Ovary (tissue), 9 donors: ENCODE data around the gene MAMLD1. TPM values are rescaled to one million over a fixed set of nuclear protein-coding genes. Genes with fewer than 3 reads are reported as not detected.

Experiments
- DNase-seq, 5 donors: peaks; one replicate each; pipeline ENCODE4 v3.0.0-alpha.2; 2019 to 2020
- H3K27ac ChIP-seq, 2 donors: fragments of 200-600 bp; one replicate each; pipeline versions ENCODE4 v1.5.1 to v1.8.0; 2019 to 2022
- H3K27me3 ChIP-seq: fragments of 200-600 bp; one replicate; pipeline ENCODE4 v1.8.0; 2022
- H3K36me3 ChIP-seq: fragments of 200-600 bp; sonication (generic); one replicate; pipeline ENCODE4 v1.5.1; 2019
- H3K4me1 ChIP-seq: one replicate; pipeline ENCODE4 v1.8.1; 2013; ENCODE audit warnings: mild to moderate bottlenecking, moderate library complexity; ENCODE audit not compliant: insufficient read depth
- H3K4me3 ChIP-seq: fragments of 200-600 bp; sonication (generic); one replicate; pipeline ENCODE4 v1.5.1; 2017
- H3K9me3 ChIP-seq, 2 donors: fragments of 200-600 bp in 1 of 2; sonication (generic) in 1 of 2; one replicate each; pipeline versions ENCODE4 v1.5.1 to v1.8.1; 2013 to 2019; ENCODE audit warnings: mild to moderate bottlenecking in 1 of 2, moderate library complexity in 1 of 2
- EP300 ChIP-seq: sonication (generic); formaldehyde crosslinking; IDR thresholded peaks from one replicate; pipeline ENCODE4 v1.6.1; 2017; ENCODE audit warnings: antibody characterized with exemption
- POLR2A ChIP-seq: fragments of 450-650 bp; IDR thresholded peaks from one replicate; pipeline ENCODE4 v1.6.1; 2017; ENCODE audit warnings: antibody characterized with exemption, mild to moderate bottlenecking, moderate library complexity
- WGBS, 3 donors: extraction: QIAGEN DNeasy Blood & Tissue Kit in 1 of 3; methylation state at CpG; one replicate each; pipeline versions ENCODE4 v1.1.5 to v1.1.7; 2013 to 2017; 5-methylcytosine and 5-hydroxymethylcytosine counted together
- intact Hi-C, 4 donors: fragments of 100-400 bp; cut with DNase I; formaldehyde crosslinking; loops; one replicate each; pipeline versions ENCODE4 v1.11.0 to v1.15.1; 2022 to 2023
- polyA plus RNA-seq, 2 donors: library from polyadenylated mRNA; stranded (reverse); fragments of 200-250 nt in 1 of 2; fragments of 350-450 nt in 1 of 2; fragmentation: Illumina TruSeq in 1 of 2; extraction: RNeasy Lipid Tissue Mini Kit (QIAGEN cat#74804) in 1 of 2; gene quantifications; one replicate each; pipeline ENCODE4 v1.2.3, GENCODE V29; 2013 to 2014
- total RNA-seq, 7 donors: library from RNA; depleted of rRNA in 2 of 7; stranded (reverse); fragments of >200 nt in 2 of 7; fragmentation: NEBNext Ultra II Directional in 3 of 7; extraction: Animal tissue kit (Norgen Biotek cat#: 25700) in 3 of 7; gene quantifications; one replicate each; pipeline versions ENCODE4 v1.1.0 to v1.2.4, GENCODE V29; 2016 to 2023
- TF ChIP-seq, protein P1 (sequence below), 3 donors: fragments of 450-650 bp in 2 of 3; fragments of 200-600 bp in 1 of 3; IDR thresholded peaks; one replicate each; pipeline versions ENCODE4 v1.5.1 to v1.8.0; 2016 to 2022; ENCODE audit warnings: antibody characterized with exemption in 3 of 3, mild to moderate bottlenecking in 1 of 3
- donor health status: DM: no; HTN: no; CAD: no; lungs with moderate emphysema.
- donor health status: DM: no; HTN: no; CAD: no.
- donor health status: Bipolar disorder and iron deficiency.
- donor health status: DM: yes; HTN: yes; CAD: no.
- donor health status: DM: no; HTN: no; CAD: no.
- donor health status: DM: yes; HTN: yes; CAD: no.

MAMLD1 gene
- total and polyA plus RNA-seq, 9 donors, result 7.1 to 37.9 (median 20.7) TPM

DNA sequence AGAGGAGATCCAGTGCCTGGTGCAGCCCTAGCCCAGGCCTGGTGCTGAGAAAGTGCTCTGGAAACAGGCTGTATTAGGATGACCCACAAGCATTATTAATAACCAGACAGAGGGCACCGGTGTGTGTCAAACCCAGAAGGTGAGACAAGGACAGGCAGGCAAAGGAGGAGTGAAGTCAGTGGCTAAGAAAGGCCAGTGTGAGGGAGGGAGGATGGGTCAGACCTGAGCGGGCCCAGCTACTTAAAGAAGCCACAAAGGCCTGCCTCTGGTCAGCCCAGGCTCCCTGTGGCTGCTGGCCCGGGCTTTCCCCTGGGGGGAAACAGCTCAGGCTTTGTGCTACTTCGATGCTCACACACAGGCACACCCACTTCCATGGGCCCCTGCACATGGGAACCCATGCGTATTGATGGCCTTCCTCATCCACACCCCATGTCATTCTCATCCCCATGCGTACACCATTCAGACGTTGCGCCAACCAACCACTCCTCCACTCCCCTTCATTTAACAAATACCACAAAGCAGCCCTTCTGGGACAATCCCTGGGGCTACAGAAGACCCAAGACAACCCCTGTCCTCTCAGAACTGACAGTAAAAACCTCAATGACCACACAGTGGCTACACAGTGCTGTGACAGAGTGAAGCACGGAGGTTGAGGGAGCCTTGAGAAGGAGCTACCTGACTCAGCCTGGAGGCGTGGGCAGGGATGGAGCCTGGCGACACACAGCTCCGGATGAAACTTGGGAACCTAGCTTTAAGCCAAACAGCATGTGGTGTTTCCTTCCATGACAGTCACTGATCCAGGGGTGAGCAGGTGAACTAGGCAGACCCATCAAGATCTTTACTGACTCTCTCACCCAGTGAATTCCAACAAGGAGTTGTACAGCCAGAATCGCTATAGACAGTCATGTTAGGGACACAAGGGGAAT is 180.4 kb downstream of the MAMLD1 start:
- WGBS, 3 donors, result 80 to 91% (median 87%) methylated on average over 13 of the region's 13 CpGs
- no peak for TF ChIP-seq EP300
- TF ChIP-seq, protein P1, sequence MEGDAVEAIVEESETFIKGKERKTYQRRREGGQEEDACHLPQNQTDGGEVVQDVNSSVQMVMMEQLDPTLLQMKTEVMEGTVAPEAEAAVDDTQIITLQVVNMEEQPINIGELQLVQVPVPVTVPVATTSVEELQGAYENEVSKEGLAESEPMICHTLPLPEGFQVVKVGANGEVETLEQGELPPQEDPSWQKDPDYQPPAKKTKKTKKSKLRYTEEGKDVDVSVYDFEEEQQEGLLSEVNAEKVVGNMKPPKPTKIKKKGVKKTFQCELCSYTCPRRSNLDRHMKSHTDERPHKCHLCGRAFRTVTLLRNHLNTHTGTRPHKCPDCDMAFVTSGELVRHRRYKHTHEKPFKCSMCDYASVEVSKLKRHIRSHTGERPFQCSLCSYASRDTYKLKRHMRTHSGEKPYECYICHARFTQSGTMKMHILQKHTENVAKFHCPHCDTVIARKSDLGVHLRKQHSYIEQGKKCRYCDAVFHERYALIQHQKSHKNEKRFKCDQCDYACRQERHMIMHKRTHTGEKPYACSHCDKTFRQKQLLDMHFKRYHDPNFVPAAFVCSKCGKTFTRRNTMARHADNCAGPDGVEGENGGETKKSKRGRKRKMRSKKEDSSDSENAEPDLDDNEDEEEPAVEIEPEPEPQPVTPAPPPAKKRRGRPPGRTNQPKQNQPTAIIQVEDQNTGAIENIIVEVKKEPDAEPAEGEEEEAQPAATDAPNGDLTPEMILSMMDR (IDR thresholded peaks at IDR 0.05), result no peak
- TF ChIP-seq POLR2A, result no peak
- Histone ChIP-seq H3K36me3 (no peaks in the 10 kb centered on the region), H3K4me3 (no peak overlapping the region), H3K9me3 (no peaks in the 10 kb centered on the region), H3K27ac (no peak overlapping the region), H3K4me1 (peaks cover 6% of the 10 kb centered on the region), H3K27me3 (no peaks in the 10 kb centered on the region)
- DNase-seq, result no peak
- intact Hi-C loops, result no loop called here

DNA sequence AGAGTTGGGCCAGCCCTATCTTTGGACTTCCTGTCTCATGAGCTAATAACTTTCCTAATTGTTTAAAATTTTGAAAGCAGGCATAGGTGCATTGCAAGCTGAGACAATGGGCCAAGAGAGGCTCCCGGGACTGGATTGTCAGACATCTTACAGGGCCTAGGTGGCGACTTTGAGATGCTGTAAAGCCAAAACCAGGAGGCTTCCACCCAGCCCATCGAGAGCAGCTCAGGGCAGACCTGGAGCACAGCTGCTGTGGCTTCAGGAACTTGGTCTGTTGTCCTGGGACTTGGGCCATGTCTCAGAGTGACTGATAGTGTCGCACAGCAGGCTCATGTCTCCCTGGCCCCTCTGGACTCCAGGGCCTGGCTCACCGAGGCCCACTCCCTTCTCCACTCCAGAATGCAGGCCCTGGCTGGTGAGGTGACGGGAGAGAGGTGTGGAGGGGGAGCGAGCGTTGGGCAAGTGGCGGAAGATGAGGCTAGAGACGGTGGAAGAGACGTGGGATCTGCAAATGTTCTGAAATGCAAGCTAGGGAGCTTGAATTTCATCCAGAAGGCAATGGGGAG is 181.2 kb downstream of the MAMLD1 start:
- Histone ChIP-seq H3K27ac (peak overlapping the region in 1 of 2 donors; percentile 77), H3K4me3 (no peak overlapping the region), H3K9me3 (no peaks in the 10 kb centered on the region), H3K36me3 (no peaks in the 10 kb centered on the region), H3K4me1 (peaks cover 6% of the 10 kb centered on the region), H3K27me3 (no peaks in the 10 kb centered on the region)
- intact Hi-C loops, result no loop called here
- 59 to 76% (median 74%) methylated on average over 11 of the region's 11 CpGs for WGBS, 3 donors
- TF ChIP-seq POLR2A (no peak), EP300 (no peak)
- TF ChIP-seq, protein P1 (IDR thresholded peaks at IDR 0.05), result no peak
- DNase-seq, result no peak

DNA sequence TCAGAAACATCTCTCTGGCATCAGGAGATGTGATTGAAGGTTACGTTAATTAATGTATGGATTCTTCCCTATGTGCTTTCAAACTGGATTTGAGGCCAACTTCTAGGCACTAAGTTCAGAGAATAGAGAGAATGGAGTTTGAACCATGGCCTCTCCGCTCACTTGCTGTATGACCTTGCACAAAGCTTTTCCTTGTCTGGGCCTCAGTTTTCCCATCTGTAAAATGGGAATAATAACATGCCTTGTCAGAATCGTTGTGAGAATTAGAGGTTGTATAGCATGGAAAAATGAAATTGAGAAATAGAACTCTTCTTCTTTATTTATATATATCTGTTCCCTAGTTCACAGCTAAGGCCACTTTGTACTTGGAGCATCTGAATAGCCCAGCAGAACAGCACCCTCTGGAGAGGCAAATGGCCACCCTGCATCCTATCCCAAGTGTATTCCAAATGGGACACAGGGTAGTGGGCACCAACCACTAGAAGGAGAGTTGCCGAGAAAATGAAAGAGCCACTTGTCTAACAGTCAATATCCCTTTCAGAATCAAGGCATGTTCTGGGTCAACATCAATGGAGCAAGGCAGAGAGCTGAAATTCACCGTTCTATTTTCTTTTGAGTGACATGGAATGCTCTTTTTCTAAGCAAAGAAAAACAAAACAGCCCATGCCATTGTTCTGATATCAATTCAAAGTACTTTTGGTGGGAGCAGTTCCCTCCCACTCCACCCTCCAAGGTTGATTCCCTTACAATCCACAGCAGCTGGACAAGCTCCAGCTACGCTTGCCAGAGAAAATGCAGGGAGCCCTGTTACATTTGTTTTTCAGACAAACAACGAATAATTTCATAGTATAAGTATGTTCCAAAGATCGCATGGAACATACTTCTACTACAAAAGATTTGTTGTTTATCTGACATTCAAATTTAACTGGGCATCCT is 182.0 kb downstream of the MAMLD1 start:
- H3K4me3 ChIP-seq, result no peak overlapping the region
- no peaks in the 10 kb centered on the region for H3K27me3 ChIP-seq
- no peak for TF ChIP-seq POLR2A
- no peak for TF ChIP-seq EP300
- TF ChIP-seq, protein P1 (IDR thresholded peaks at IDR 0.05), result no peak
- 52 to 62% (median 57%) methylated on average over 8 of the region's 8 CpGs for WGBS, 3 donors
- no peaks in the 10 kb centered on the region for H3K9me3 ChIP-seq
- intact Hi-C loops, result no loop called here
- H3K4me1 ChIP-seq, result peaks cover 6% of the 10 kb centered on the region
- no peaks in the 10 kb centered on the region for H3K36me3 ChIP-seq
- peak; percentile 45 to 66 (median 54) for DNase-seq
- H3K27ac ChIP-seq, result peak overlapping the region in 1 of 2 donors; percentile 77

DNA sequence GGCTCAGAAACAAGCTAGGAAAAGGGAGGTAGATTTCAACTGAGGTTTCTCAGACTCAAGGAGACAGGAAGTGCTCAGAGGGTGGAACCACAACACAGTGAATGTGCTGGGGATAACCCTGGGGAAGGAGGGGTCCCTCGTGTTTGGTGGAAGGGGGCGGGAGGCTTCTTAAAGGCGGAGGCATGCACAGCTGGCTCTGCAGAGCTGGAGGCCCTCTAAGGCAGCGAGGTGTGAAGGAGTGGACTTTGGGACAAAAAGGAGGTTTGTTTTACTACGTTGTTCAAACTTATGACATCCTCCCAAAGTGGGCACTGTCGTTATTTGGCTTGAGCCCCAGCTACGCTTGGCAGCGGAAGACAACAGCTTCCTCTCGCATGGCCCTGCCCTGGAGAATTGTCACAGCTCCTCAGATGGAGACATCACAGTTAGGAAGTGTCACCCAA is 183.6 kb downstream of the MAMLD1 start:
- Histone ChIP-seq H3K4me1 (peaks cover 6% of the 10 kb centered on the region), H3K9me3 (no peaks in the 10 kb centered on the region), H3K27me3 (no peaks in the 10 kb centered on the region), H3K36me3 (no peaks in the 10 kb centered on the region), H3K27ac (peak overlapping the region in 1 of 2 donors; percentile 77), H3K4me3 (no peak overlapping the region)
- intact Hi-C loops, result no loop called here
- WGBS, 3 donors, result 40 to 45% (median 44%) methylated on average over 9 of the region's 9 CpGs
- TF ChIP-seq POLR2A (no peak), EP300 (no peak)
- TF ChIP-seq, protein P1 (IDR thresholded peaks at IDR 0.05), result no peak
- DNase-seq, result peak; percentile 47 to 55 (median 50)
